ENCODE data around the gene ARMC6. TPM values are rescaled to one million over a fixed set of nuclear protein-coding genes. Genes with fewer than 3 reads are reported as not detected.
"Not testable (repeated sequence)": the region's sequence is repeated elsewhere in the genome, so short reads cannot be mapped to it uniquely, and the experiment has no call there.

The ARMC6 gene
- total RNA-seq, 2 donors from 2014 or later, result 12.9 to 16.9 TPM

DNA sequence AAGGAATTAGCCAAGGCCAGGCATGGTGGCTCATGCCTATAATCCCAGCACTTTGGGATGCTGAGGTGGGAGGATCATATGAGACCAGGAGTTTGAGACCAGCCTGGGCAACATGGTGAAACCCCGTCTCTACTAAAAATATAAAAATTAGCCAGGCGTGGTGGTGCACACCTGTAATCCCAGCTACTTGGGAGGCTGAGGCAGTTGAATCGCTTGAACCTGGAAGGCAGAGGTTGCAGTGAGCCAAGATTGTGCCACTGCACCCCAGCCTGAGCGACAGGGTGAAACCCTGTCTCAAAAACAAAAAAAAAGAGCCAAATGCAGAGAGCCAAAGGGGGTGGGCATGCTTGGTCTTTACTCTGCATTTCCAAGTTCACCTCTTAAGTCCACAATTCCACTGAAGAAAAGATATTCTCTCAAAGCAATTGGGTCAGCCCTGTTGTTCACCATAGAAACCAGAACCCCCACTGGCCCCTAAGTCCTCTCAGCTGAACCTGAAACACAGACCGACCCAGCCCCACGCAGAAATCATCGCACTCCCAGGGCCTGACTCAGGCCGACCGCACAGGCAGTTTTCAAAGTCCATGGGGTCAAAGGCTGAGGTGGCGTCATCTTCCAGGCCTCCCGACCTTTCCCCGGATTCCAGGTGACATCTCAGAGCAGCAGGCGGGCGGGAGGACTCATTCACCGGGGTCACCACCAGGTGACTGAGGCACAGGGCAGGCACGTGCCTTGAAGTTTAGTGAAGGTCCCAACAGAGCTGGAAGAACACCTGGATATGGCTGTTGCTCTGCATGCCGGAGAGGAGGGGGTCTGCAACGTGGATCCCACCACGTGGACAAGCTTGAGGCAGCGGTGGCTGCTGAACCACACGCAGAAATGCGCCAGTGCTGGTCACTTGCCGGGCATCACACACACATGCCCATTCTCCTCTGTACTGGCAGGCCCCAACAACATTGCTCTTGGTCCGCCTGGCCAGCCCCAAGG, 63.5 kb downstream of the ARMC6 start:
- ATAC-seq (no peak), DNase-seq (no peak)
- intact Hi-C loops (cut with DNase I), result no loop called here

- ATAC-seq (no peak), DNase-seq (no peak)
- intact Hi-C loops (cut with DNase I), result no loop called here
Observed at GRCh38 chr19:19098084-19098702, 64.8 kb downstream of the ARMC6 start.

GRCh38 chr19:19098703-19099632, 65.6 kb downstream of the ARMC6 start:
- DNase-seq (no peak), ATAC-seq (peak in 1 of 2 donors; percentile 67)
- intact Hi-C loops (cut with DNase I), result no loop called here

GRCh38 chr19:19101540-19101939, 68.1 kb downstream of the ARMC6 start:
- intact Hi-C loops (cut with DNase I), result no loop called here
- ATAC-seq, result no peak
- DNase-seq, result no peak

GRCh38 chr19:19102566-19102965, 69.2 kb downstream of the ARMC6 start:
- ATAC-seq; intact Hi-C loops (cut with DNase I); DNase-seq: not testable (repeated sequence)

GRCh38 chr19:19103167-19103566, 69.8 kb downstream of the ARMC6 start:
- ATAC-seq (no peak), DNase-seq (no peak)
- intact Hi-C loops (cut with DNase I), result no loop called here

- DNase-seq (peak; percentile 80), ATAC-seq (peak; percentile 85 to 89)
Observed at GRCh38 chr19:19105365-19106055, 72.1 kb downstream of the ARMC6 start.

DNA sequence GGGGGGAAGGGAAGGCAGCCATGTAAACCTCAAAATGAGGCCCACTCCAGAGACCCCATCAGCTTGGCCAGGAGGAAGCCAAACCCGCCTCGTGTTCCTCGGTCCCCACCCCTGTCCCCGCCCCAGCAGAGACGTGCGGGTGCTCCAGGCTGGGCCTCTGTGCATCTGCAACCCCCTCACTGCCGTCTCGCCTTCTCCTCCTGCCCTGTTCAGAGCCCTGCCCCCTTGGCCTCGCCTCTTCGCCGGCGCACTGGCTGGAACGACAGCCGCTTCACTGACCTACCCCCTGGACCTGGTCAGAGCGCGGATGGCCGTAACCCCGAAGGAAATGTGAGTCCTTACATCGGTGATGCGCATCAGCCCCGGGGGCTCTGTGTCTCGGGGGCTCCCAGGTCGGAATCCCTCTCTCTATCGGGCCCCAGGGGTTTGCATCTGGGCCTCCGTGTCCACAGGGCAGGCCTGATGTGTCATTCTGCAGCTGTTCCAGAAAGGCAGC, 72.7 kb downstream of the ARMC6 start:
- intact Hi-C loops (cut with DNase I), result no loop called here
- DNase-seq, result peak; percentile 46
- ATAC-seq, result peak; percentile 28 to 65

More at GRCh38 chr19:19105365-19106055, 72.1 kb downstream of the ARMC6 start:
- intact Hi-C loops (cut with DNase I), result no loop called here

GRCh38 chr19:19106938-19107337, 73.5 kb downstream of the ARMC6 start:
- intact Hi-C loops (cut with DNase I); ATAC-seq: not testable (repeated sequence)

DNA sequence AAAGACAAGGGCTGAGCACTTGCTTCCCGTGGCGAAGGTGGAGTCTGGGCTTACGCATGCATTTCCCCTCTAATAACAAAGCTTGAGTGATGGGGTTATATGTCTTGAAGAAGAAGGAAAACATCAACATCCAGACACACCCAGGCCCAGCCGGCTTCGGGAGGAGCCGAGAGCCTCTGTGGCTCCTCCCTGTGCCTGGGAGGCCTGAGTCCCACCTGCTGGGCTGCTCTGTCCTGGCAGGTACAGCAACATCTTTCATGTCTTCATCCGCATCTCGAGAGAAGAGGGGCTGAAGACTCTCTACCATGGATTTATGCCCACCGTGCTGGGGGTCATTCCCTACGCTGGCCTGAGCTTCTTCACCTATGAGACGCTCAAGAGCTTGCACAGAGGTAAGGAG, 74.3 kb downstream of the ARMC6 start:
- DNase-seq (no peak), ATAC-seq (no peak)
- intact Hi-C loops (cut with DNase I), result no loop called here

More at GRCh38 chr19:19106938-19107337, 73.5 kb downstream of the ARMC6 start:
- DNase-seq, result not testable (repeated sequence)

Other genes starting within 250 kb of the ARMC6 start
- 1 to 10 TPM; 6.5 to 9.8 TPM for gene COMP, start 242.3 kb upstream of the ARMC6 start, total RNA-seq
- 10 to 100 TPM; 33.9 to 41.1 TPM for gene UPF1, start 201.6 kb upstream of the ARMC6 start, total RNA-seq
- gene CERS1, start 137.4 kb upstream of the ARMC6 start, total RNA-seq, result 1 to 10 TPM in 1 of 2 donors, under 1 TPM in 1; 0.80 to 2.1 TPM
- gene COPE, start 114.2 kb upstream of the ARMC6 start, total RNA-seq, result 100 to 1,000 TPM; 136 to 149 TPM
- 10 to 100 TPM; 23.6 to 24.2 TPM for gene DDX49, start 113.9 kb upstream of the ARMC6 start, total RNA-seq
- gene HOMER3, start 92.4 kb upstream of the ARMC6 start, total RNA-seq, result 10 to 100 TPM; 15.2 to 18.9 TPM
- gene SUGP2, start 86 bp upstream of the ARMC6 start, total RNA-seq, result 10 to 100 TPM; 59.7 to 63.7 TPM
- gene SLC25A42, start 30.4 kb downstream of the ARMC6 start, total RNA-seq, result 10 to 100 TPM; 13.9 to 15.2 TPM
- gene TMEM161A, start 104.9 kb downstream of the ARMC6 start, total RNA-seq, result 10 to 100 TPM; 19.1 to 21.2 TPM
- under 1 TPM; 0.21 to 0.55 TPM for gene MEF2B, start 136.7 kb downstream of the ARMC6 start, total RNA-seq
- 10 to 100 TPM; 20.1 to 24.0 TPM for gene BORCS8, start 158.5 kb downstream of the ARMC6 start, total RNA-seq
- gene RFXANK, start 158.7 kb downstream of the ARMC6 start, total RNA-seq, result 10 to 100 TPM; 40.7 to 46.2 TPM
- 10 to 100 TPM in 1 of 2 donors, 1 to 10 TPM in 1; 9.4 to 11.2 TPM for gene NR2C2AP, start 169.8 kb downstream of the ARMC6 start, total RNA-seq
- gene NCAN, start 178.4 kb downstream of the ARMC6 start, total RNA-seq, result not detected
- gene TM6SF2, start 239.7 kb downstream of the ARMC6 start, total RNA-seq, result 1 to 10 TPM in 1 of 2 donors, under 1 TPM in 1; 0.59 to 1.4 TPM

All from left cardiac atrium (tissue), 4 donors.